ENCODE measurements around the gene IL17F.
"Not testable (repeated sequence)": the region's sequence is repeated elsewhere in the genome, so short reads cannot be mapped to it uniquely, and the experiment has no call there.

The IL17F gene

GRCh38 chr6:52217761-52218160 is 26.5 kb downstream of the IL17F start:
- peaks cover 9% of the 10 kb centered on the region for H3K4me1 Mint-ChIP-seq
- no peaks in the 10 kb centered on the region for H3K9me3 Mint-ChIP-seq
- DNase-seq (ENCODE audit: low spot score in 2 of 2) (no peak), ATAC-seq (no peak)
- H3K27ac Mint-ChIP-seq = no peak overlapping the region
- no peaks in the 10 kb centered on the region for H3K36me3 Mint-ChIP-seq
- H3K4me3 Mint-ChIP-seq = no peak overlapping the region

DNA sequence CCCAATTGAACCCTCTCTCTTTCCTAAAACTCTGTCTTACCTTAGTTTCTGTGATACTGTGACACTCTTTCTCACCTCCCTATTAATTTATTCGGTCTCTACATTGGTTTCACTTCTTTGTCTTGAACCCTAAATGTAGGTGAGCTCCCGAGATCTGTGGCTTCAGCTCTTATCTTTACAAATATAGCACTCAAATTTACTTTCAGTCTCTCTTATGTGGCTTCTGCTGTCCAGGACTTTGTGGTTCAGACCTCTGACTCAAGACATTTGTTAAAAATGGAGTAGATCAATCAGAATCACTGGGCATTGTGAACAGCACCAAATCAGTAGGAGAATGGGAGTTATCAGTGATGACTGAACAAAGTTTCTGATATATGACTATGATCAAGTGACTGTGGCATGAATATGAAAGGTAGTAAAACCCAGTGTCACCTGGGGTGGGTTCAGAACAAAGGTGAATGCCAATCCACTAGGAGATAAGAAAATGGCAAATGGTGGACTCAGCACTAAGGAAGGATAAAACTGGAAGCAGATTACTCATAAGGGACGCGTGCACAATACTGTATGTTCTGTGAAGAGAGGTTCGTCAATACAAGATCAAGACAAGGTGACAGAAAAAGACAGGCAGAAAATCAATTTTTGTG is 27.2 kb downstream of the IL17F start:
- H3K4me3 Mint-ChIP-seq = no peak overlapping the region
- no peak for ATAC-seq

DNA sequence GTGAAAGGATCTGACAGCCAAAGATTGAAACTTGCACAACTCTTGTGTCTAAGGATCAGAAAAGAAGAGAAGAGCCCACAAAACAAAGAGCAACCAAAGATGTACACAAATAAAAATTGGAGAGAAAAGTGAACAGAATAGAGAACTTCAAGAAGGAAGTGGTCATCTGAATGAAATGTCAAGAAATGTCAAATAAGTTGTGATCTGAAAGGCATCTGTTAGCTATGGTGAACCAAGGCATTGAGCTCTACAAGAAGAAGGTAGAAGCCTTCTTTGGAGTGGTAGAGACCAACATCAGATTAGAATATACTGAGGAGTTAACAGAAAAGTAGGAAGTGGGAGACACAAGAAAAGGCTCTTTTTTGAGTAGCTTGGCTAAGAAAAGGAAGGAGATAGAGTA is 28.5 kb downstream of the IL17F start:
- H3K27ac Mint-ChIP-seq = no peak overlapping the region
- H3K4me3 Mint-ChIP-seq = no peak overlapping the region
- H3K9me3 Mint-ChIP-seq = no peaks in the 10 kb centered on the region

More for the DNA sequence above, 27.2 kb downstream of the IL17F start:
- no peak for DNase-seq (ENCODE audit: low spot score in 2 of 2)
- H3K9me3 Mint-ChIP-seq = no peaks in the 10 kb centered on the region
- H3K27ac Mint-ChIP-seq = no peak overlapping the region
- H3K36me3 Mint-ChIP-seq = no peaks in the 10 kb centered on the region
- H3K4me1 Mint-ChIP-seq = peaks cover 9% of the 10 kb centered on the region

DNA sequence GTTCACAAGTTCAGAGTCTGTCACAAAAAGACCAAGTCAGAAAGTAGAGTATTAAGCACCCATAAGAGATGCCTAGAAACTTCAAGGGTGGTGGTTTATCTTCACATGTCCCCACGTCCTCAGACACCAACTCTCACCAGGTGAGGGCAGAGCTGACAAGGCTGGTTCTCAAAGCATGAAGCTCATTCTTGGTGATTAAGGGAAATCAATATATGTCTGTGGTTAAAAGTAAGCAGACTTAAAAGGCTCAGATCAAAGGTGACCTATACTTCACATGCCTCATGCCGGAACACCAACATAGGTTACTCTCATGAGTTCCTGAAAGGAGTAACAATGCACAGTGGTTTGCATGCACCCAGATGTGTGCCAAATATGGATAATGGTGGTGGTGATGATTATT is 31.2 kb downstream of the IL17F start:
- ATAC-seq (peak; percentile 37), DNase-seq (ENCODE audit: low spot score in 2 of 2) (no peak)
- H3K9me3 Mint-ChIP-seq = no peaks in the 10 kb centered on the region
- no peak overlapping the region for H3K27ac Mint-ChIP-seq
- no peaks in the 10 kb centered on the region for H3K36me3 Mint-ChIP-seq
- H3K4me1 Mint-ChIP-seq = peaks cover 11% of the 10 kb centered on the region
- H3K4me3 Mint-ChIP-seq = no peak overlapping the region

More for the DNA sequence above, 28.5 kb downstream of the IL17F start:
- H3K36me3 Mint-ChIP-seq = no peaks in the 10 kb centered on the region
- DNase-seq (ENCODE audit: low spot score in 2 of 2) = no peak
- H3K4me1 Mint-ChIP-seq = peaks cover 1% of the 10 kb centered on the region
- ATAC-seq = no peak

- H3K9me3 Mint-ChIP-seq = no peaks in the 10 kb centered on the region
- H3K27ac Mint-ChIP-seq = no peak overlapping the region
- no peak overlapping the region for H3K4me3 Mint-ChIP-seq
- DNase-seq (ENCODE audit: low spot score in 2 of 2) (no peak), ATAC-seq (no peak)
- H3K4me1 Mint-ChIP-seq = peaks cover 11% of the 10 kb centered on the region
- H3K36me3 Mint-ChIP-seq = no peaks in the 10 kb centered on the region
Observed at GRCh38 chr6:52210227-52210626, 34.1 kb downstream of the IL17F start.

- Mint-ChIP-seq H3K9me3 (no peaks in the 10 kb centered on the region), H3K36me3 (no peaks in the 10 kb centered on the region), H3K4me3 (no peak overlapping the region), H3K4me1 (peaks cover 11% of the 10 kb centered on the region), H3K27ac (no peak overlapping the region)
- peak; percentile 90 for ATAC-seq
- DNase-seq (ENCODE audit: low spot score in 2 of 2) = no peak
Observed at GRCh38 chr6:52209770-52210169, 34.5 kb downstream of the IL17F start.

GRCh38 chr6:52208612-52209011 is 35.7 kb downstream of the IL17F start:
- no peaks in the 10 kb centered on the region for H3K9me3 Mint-ChIP-seq
- H3K4me1 Mint-ChIP-seq = peaks cover 11% of the 10 kb centered on the region
- no peak overlapping the region for H3K27ac Mint-ChIP-seq
- ATAC-seq = no peak
- no peak for DNase-seq (ENCODE audit: low spot score in 2 of 2)
- no peaks in the 10 kb centered on the region for H3K36me3 Mint-ChIP-seq
- no peak overlapping the region for H3K4me3 Mint-ChIP-seq

DNA sequence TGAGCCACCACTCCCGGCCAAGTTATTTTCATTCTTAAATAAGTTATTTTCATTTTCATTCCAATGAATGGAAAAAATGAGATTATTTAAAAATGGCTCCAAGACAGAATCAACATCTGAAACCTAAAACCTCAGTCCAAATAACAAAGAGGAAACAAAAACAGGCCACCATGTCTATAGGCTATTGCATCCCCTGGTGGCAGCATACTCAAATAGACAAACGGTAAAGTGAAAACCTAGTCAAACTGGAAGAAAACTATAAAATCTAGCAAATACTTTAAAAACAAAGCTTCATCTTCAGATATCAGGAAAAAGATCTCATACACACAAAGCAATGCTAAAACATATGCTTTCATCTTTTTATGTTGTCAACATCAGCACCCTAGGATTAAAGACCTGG is 37.2 kb downstream of the IL17F start:
- ATAC-seq (no peak), DNase-seq (ENCODE audit: low spot score in 2 of 2) (no peak)
- H3K4me1 Mint-ChIP-seq = peaks cover 11% of the 10 kb centered on the region
- no peak overlapping the region for H3K4me3 Mint-ChIP-seq
- no peaks in the 10 kb centered on the region for H3K36me3 Mint-ChIP-seq
- no peak overlapping the region for H3K27ac Mint-ChIP-seq
- H3K9me3 Mint-ChIP-seq = no peaks in the 10 kb centered on the region

- Mint-ChIP-seq H3K36me3 (no peaks in the 10 kb centered on the region), H3K4me1 (no peaks in the 10 kb centered on the region), H3K9me3 (peaks cover 11% of the 10 kb centered on the region), H3K27ac (no peak overlapping the region), H3K4me3 (no peak overlapping the region)
- ATAC-seq (no peak), DNase-seq (ENCODE audit: low spot score in 2 of 2) (no peak)
Observed at GRCh38 chr6:52201493-52201892, 42.8 kb downstream of the IL17F start.

DNA sequence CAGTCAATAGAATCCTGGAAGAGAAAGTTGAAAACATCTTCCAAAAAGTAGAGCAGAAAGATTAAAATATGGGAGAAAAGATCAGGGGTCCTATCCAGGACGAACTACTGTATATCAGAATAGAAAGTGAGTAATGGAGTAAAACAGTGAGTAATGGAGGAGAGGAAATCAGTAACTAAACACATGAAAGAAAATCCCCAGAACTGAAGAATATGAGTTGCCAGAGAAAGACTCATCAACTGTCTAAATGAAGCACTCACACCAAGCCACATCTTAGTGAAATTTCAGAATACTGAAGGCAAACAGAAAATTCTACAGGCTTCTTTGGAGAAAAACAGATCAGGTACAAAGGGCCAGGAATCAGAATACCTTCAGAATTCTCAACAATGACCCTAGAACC is 43.3 kb downstream of the IL17F start:
- Mint-ChIP-seq H3K4me3 (no peak overlapping the region), H3K4me1 (no peaks in the 10 kb centered on the region), H3K27ac (no peak overlapping the region), H3K36me3 (no peaks in the 10 kb centered on the region), H3K9me3 (peaks cover 11% of the 10 kb centered on the region)
- DNase-seq (ENCODE audit: low spot score in 2 of 2) (no peak), ATAC-seq (peak; percentile 89)

- not testable (repeated sequence) for H3K4me1 Mint-ChIP-seq; ATAC-seq; H3K27ac Mint-ChIP-seq; DNase-seq (ENCODE audit: low spot score in 2 of 2); H3K36me3 Mint-ChIP-seq; H3K4me3 Mint-ChIP-seq
- peaks cover 11% of the 10 kb centered on the region for H3K9me3 Mint-ChIP-seq
Observed at GRCh38 chr6:52200088-52200487, 44.2 kb downstream of the IL17F start.

DNA sequence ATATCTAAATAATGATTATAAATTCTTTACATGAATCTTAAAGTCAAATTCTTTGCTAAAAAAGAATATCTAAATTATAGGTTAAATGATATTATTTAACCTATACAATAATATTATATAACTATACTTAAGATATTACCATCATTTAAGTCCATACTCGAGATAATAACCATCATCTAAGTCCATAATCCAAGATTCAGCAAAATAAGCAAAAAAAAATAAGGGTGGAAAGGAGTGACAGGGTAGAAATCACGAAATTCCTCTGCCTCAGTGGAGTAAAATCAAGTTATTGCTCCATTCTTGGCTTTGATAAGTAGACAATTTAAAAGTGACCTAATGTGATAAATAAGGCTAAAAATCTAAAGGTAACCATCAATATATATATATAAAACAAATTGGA is 48.4 kb downstream of the IL17F start:
- no peak for DNase-seq (ENCODE audit: low spot score in 2 of 2)
- Mint-ChIP-seq H3K36me3 (no peaks in the 10 kb centered on the region), H3K4me1 (peaks cover under 1% of the 10 kb centered on the region), H3K27ac (no peak overlapping the region), H3K4me3 (no peak overlapping the region), H3K9me3 (peaks cover 11% of the 10 kb centered on the region)
- ATAC-seq = no peak

GRCh38 chr6:52191824-52192223 is 52.5 kb downstream of the IL17F start:
- H3K27ac Mint-ChIP-seq = no peak overlapping the region

DNA sequence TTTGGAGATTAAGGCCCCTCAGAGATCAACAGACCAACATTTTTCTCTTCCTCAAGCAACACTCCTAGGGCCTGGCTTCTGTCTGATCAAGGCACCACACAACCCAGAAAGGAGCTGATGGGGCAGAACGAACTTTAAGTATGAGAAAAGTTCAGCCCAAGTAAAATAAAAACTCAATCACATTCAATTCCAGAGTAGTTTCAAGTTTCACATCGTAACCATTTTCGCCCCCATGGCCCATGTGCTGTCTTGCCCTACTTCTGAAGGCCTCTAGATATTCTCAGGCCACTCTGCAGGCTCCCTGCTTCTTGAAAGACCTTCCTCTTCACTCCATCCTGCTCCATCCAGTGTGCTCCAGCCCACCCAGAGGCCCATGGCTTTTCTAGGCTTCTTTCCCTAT is 53.9 kb downstream of the IL17F start:
- Mint-ChIP-seq H3K4me1 (peaks cover 8% of the 10 kb centered on the region), H3K27ac (peak overlapping the region; percentile 35), H3K4me3 (no peak overlapping the region), H3K9me3 (no peaks in the 10 kb centered on the region), H3K36me3 (no peaks in the 10 kb centered on the region)
- DNase-seq (ENCODE audit: low spot score in 2 of 2) (no peak), ATAC-seq (peak; percentile 69)

More at GRCh38 chr6:52191824-52192223, 52.5 kb downstream of the IL17F start:
- Mint-ChIP-seq H3K36me3 (no peaks in the 10 kb centered on the region), H3K9me3 (no peaks in the 10 kb centered on the region), H3K4me1 (peaks cover 8% of the 10 kb centered on the region), H3K4me3 (no peak overlapping the region)
- DNase-seq (ENCODE audit: low spot score in 2 of 2) = no peak
- ATAC-seq = no peak

DNA sequence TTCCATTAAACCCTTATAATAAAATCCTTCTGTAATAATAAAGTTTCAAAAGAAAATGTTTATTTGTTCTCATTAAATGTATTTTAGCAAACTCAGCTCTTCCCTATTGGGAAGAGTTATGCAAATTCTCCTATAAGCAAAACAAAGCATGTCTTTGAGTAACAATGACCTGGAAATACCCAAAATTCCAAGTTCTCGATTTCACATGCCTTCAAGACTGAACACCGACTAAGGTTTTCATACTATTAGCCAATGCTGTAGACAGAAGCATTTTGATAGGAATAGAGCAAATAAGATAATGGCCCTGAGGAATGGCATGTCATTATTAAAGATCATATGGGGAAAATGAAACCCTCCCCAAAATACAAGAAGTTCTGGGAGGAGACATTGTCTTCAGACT is 54.3 kb downstream of the IL17F start:
- Mint-ChIP-seq H3K36me3 (no peaks in the 10 kb centered on the region), H3K9me3 (no peaks in the 10 kb centered on the region), H3K4me3 (no peak overlapping the region), H3K27ac (no peak overlapping the region), H3K4me1 (peaks cover 8% of the 10 kb centered on the region)
- DNase-seq (ENCODE audit: low spot score in 2 of 2) (no peak), ATAC-seq (no peak)

DNA sequence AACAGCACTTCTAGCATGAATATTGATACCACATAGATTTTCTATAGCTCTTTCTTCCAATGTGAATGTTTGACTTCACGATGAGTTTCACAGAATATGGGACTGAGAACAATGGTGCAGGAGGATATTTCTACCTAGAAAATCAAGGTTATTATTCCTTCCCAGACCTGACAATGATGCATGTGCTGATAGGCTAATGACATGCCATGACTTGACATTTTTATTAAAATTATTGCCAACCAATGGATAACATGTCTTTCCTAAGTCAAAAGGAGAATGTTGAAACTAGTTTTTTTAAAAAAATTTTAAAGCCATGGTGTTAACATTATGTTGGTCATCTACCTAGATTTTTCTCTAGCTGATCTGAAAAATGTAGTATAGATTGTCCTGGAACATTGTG is 57.2 kb downstream of the IL17F start:
- no peak for DNase-seq (ENCODE audit: low spot score in 2 of 2)
- Mint-ChIP-seq H3K36me3 (no peaks in the 10 kb centered on the region), H3K9me3 (no peaks in the 10 kb centered on the region), H3K4me1 (peaks cover 8% of the 10 kb centered on the region), H3K4me3 (no peak overlapping the region), H3K27ac (no peak overlapping the region)
- ATAC-seq = no peak

Data from stimulated activated effector memory CD8-positive, alpha-beta T cell treated with anti-CD3 and anti-CD28 coated beads, Interleukin-12 subunit alpha, Interleukin-12 subunit beta, amount 100 ng/mL, for 72 hours (primary cell).